GM19438 (cell line): ENCODE data around the gene DTHD1.

Experiments
- ATAC-seq: cut with Tn5 transposase; IDR thresholded peaks from one replicate; pipeline ENCODE4 v1.9.1; 2021; ENCODE audit warnings: low read depth; ENCODE audit not compliant: unreplicated experiment

The DTHD1 gene

DNA sequence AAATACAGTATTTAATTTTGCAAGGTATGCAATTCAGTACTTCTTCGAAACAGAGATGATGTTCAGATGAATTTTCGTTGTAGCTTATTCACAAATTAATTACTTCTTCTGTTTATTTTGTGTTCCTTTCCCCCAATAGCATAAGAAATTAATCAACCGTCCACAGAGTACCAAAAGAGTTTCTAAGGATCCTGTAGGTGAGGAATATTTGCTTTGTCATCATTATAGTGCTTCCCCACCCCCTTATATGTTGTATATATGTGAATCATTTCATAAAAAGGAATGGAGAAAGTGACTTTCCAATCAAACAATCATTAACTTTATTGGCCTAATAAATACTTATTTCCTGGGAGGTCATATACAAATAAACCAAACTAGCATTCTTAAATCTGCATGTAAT is 57.6 kb downstream of the DTHD1 start:
- no peak for ATAC-seq

DNA sequence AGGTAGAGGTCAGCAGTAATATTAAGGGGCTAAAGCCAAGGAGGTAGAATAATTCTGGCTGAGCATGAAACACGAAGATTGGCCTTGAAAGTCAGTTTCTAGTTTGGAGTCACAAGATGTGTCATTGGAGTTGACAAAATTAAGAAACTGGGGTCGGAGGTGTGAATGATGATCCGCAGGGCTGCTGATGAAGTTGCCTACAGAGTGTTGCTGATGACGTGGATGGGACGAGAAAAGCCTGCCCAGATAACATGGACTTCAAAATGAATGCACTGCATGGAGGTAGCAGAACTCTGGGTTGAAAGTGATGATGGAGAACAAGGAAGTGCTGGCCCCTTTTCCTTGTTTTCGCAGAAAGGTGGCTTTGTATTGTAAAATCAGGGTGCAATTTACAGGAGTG is 60.5 kb downstream of the DTHD1 start:
- ATAC-seq, result no peak

- ATAC-seq, result no peak
These were observed 62.2 kb downstream of the DTHD1 start for GRCh38 chr4:36343501-36344175.

- ATAC-seq, result peak; percentile 89
These were observed 67.1 kb downstream of the DTHD1 start for GRCh38 chr4:36348403-36348938.

DNA sequence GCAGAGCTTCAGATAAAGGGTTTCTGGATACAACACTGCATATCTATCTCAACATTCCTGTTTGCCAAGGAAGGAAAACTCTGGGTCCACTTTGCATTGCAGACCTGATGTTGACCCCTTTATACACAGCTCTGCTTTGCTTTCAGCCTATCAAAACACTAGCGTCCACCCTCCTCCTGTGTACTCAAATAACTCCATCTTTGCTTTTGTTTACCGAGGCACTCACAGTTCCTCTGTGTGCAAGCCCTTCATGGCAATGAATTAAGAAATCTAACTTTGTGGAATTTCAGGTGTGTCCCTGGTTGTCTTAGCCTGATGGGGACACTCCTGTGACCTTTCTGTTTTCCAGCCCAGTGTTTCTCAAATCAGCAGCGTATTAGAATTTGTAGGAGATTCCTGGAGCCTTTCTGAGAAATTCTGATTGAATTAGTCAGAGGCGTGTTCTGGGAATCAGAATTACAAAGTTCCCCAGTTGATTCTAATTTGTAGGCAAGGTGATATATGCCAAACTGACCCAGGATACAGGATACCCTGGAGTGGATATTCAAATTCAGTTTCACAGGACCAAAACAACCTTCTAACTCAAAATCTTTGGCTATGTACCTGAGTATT is 68.6 kb downstream of the DTHD1 start:
- ATAC-seq, result no peak

GRCh38 chr4:36351082-36351666 is 69.8 kb downstream of the DTHD1 start:
- no peak for ATAC-seq

- ATAC-seq, result no peak
These were observed 72.6 kb downstream of the DTHD1 start for GRCh38 chr4:36353998-36354397.

- no peak for ATAC-seq
These were observed 76.8 kb downstream of the DTHD1 start for GRCh38 chr4:36358173-36358572.

GRCh38 chr4:36360755-36361154 is 79.3 kb downstream of the DTHD1 start:
- no peak for ATAC-seq

- no peak for ATAC-seq
These were observed 81.6 kb downstream of the DTHD1 start for GRCh38 chr4:36363024-36363423.

DNA sequence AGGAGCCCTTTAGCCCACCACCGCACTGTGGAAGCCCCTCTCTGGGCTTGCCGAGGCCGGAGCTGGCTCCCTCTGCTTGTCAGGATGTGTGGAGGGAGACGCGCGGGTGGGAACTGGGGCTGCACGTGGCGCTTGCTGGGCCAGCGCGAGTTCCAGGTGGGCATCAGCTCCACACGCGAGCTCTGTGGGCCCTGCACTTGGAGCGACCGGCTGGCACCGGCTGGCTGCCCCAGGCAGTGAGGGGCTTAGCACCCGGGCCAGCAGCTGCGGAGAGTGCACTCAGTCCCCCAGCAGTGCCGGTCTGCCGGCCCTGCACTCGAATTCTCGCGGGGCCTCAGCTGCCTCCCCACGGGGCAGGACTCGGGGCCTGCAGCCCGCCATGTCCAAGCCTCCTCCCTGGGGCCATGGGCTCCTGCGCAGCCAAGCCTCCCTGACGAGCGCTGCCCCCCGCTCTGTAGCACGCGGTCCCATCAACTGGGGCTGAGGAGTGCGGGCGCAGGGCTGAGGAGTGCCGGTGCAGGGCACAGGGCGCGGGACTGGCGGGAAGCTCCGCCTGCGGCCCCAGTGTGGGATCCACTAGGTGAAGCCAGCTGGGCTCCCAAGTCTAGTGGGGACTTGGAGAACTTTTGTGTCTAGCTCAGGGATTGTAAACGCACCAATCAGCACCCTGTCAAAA is 93.6 kb downstream of the DTHD1 start:
- no peak for ATAC-seq

GRCh38 chr4:36385951-36386571 is 104.6 kb downstream of the DTHD1 start:
- ATAC-seq, result peak; percentile 88

- no peak for ATAC-seq
These were observed 105.3 kb downstream of the DTHD1 start for GRCh38 chr4:36386691-36387090.

- no peak for ATAC-seq
These were observed 107.3 kb downstream of the DTHD1 start for GRCh38 chr4:36388710-36389109.

GRCh38 chr4:36391411-36391810 is 110.0 kb downstream of the DTHD1 start:
- ATAC-seq, result no peak

DNA sequence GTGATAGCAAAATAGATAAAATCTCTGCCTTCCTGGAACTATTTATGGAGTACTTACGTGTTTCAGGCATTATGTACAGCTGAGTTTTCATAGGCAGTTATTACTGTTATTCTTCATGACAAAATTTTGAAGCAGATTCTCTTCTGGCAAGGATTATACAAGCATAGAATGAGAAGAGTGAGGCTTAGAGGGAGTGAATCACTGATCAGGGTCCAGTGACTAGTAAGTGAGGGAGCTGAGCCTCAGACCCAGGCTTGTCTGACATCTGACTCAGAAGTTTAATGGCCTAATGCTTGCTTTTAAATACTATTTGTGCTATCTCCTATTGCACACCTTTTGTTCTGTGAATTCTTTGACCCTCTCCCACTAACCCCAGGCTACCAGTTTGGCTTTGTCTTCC is 110.6 kb downstream of the DTHD1 start:
- no peak for ATAC-seq

DNA sequence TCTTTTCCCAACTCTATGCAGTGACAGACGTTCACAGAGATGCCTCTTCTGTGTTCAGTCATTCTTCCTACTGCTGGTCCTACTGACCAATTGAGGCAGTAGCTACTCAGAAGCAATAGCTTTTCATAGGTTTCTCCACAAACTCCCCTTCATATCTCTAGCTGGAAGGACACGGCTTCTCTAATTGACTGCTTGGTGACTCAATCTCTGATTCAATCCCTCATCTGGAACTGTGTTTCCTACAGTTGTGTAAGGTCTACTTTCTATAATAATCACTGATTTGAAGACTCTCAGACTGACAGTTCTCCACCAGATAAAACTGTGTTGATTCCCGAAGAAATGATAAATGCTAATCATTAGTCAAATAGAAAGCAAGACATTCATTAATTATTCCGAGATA is 111.5 kb downstream of the DTHD1 start:
- ATAC-seq, result no peak
